GM18870 (cell line): Measurements from ENCODE around the gene ADAMTS7.
"Not testable (repeated sequence)": the region's sequence is repeated elsewhere in the genome, so short reads cannot be mapped to it uniquely, and the experiment has no call there.

Experiments used
- ATAC-seq: cut with Tn5 transposase; IDR thresholded peaks from one replicate; pipeline ENCODE4 v1.9.1; 2021; ENCODE audit warnings: moderate library complexity; ENCODE audit not compliant: unreplicated experiment

Gene ADAMTS7

GRCh38 chr15:78831229-78832207 lies 20.3 kb upstream of the ADAMTS7 start:
- no peak for ATAC-seq

- ATAC-seq: no peak
These were observed 19.4 kb upstream of the ADAMTS7 start for GRCh38 chr15:78830514-78831228.

GRCh38 chr15:78828920-78829319 lies 17.7 kb upstream of the ADAMTS7 start:
- ATAC-seq: no peak

- ATAC-seq: no peak
These were observed 11.2 kb upstream of the ADAMTS7 start for GRCh38 chr15:78822514-78822913.

- ATAC-seq: no peak
These were observed 540 bp upstream of the ADAMTS7 start for GRCh38 chr15:78811825-78812183.

- ATAC-seq: no peak
These were observed 721 bp downstream of the ADAMTS7 start for GRCh38 chr15:78810362-78811123.

- ATAC-seq: no peak
These were observed 1.3 kb downstream of the ADAMTS7 start for GRCh38 chr15:78810003-78810361.

GRCh38 chr15:78808550-78808949 lies 2.7 kb downstream of the ADAMTS7 start:
- ATAC-seq: no peak

GRCh38 chr15:78807359-78807758 lies 3.9 kb downstream of the ADAMTS7 start:
- ATAC-seq: no peak

- ATAC-seq: no peak
These were observed 6.9 kb downstream of the ADAMTS7 start for GRCh38 chr15:78804391-78804792.

GRCh38 chr15:78800806-78801205 lies 10.5 kb downstream of the ADAMTS7 start:
- no peak for ATAC-seq

GRCh38 chr15:78800189-78800588 lies 11.1 kb downstream of the ADAMTS7 start:
- ATAC-seq: no peak

GRCh38 chr15:78799102-78799501 lies 12.2 kb downstream of the ADAMTS7 start:
- ATAC-seq: not testable (repeated sequence)

- not testable (repeated sequence) for ATAC-seq
These were observed 12.9 kb downstream of the ADAMTS7 start for GRCh38 chr15:78798355-78798754.

GRCh38 chr15:78797951-78798350 lies 13.3 kb downstream of the ADAMTS7 start:
- no peak for ATAC-seq

- ATAC-seq: no peak
These were observed 14.8 kb downstream of the ADAMTS7 start for GRCh38 chr15:78796510-78796909.

GRCh38 chr15:78795043-78795442 lies 16.2 kb downstream of the ADAMTS7 start:
- no peak for ATAC-seq

- ATAC-seq: not testable (repeated sequence)
These were observed 16.8 kb downstream of the ADAMTS7 start for GRCh38 chr15:78794446-78794845.

- no peak for ATAC-seq
These were observed 19.9 kb downstream of the ADAMTS7 start for GRCh38 chr15:78791357-78791756.

GRCh38 chr15:78790027-78790426 lies 21.2 kb downstream of the ADAMTS7 start:
- no peak for ATAC-seq

GRCh38 chr15:78789615-78790014 lies 21.6 kb downstream of the ADAMTS7 start:
- no peak for ATAC-seq
